MG63 (cell line): ENCODE measurements around the gene ALDH3A1. TPM values are rescaled to one million over a fixed set of nuclear protein-coding genes. Genes with fewer than 3 reads are reported as not detected.

ENCODE experiments used
- DNase-seq: peaks from one replicate; pipeline ENCODE4 v3.0.0-alpha.2; 2020
- H3K27me3 ChIP-seq: fragments of 250-450 bp; sonication (Bioruptor Pico); 2 replicates; pipeline ENCODE4 v1.5.1; 2020; ENCODE audit warnings: mild to moderate bottlenecking, moderate library complexity
- H3K36me3 ChIP-seq: fragments of 250-450 bp; sonication (Bioruptor Pico); 2 replicates; pipeline ENCODE4 v1.5.1; 2020; ENCODE audit warnings: mild to moderate bottlenecking, moderate library complexity
- H3K4me3 ChIP-seq: fragments of 250-450 bp; sonication (Bioruptor Pico); 2 replicates; pipeline ENCODE4 v1.5.1; 2020; ENCODE audit warnings: mild to moderate bottlenecking, moderate library complexity
- H3K9me3 ChIP-seq: fragments of 250-450 bp; sonication (Bioruptor Pico); 2 replicates; pipeline ENCODE4 v1.5.1; 2020; ENCODE audit warnings: mild to moderate bottlenecking, moderate library complexity
- total RNA-seq: library from RNA; depleted of rRNA; stranded (reverse); fragments of >200 nt; shearing (Covaris generic); gene quantifications from 2 replicates; pipeline ENCODE4 v1.2.3, GENCODE V29; 2014; ENCODE audit warnings: low replicate concordance; rRNA removed

Gene ALDH3A1
- total RNA-seq = 240 and 395 TPM in 2 replicates

DNA sequence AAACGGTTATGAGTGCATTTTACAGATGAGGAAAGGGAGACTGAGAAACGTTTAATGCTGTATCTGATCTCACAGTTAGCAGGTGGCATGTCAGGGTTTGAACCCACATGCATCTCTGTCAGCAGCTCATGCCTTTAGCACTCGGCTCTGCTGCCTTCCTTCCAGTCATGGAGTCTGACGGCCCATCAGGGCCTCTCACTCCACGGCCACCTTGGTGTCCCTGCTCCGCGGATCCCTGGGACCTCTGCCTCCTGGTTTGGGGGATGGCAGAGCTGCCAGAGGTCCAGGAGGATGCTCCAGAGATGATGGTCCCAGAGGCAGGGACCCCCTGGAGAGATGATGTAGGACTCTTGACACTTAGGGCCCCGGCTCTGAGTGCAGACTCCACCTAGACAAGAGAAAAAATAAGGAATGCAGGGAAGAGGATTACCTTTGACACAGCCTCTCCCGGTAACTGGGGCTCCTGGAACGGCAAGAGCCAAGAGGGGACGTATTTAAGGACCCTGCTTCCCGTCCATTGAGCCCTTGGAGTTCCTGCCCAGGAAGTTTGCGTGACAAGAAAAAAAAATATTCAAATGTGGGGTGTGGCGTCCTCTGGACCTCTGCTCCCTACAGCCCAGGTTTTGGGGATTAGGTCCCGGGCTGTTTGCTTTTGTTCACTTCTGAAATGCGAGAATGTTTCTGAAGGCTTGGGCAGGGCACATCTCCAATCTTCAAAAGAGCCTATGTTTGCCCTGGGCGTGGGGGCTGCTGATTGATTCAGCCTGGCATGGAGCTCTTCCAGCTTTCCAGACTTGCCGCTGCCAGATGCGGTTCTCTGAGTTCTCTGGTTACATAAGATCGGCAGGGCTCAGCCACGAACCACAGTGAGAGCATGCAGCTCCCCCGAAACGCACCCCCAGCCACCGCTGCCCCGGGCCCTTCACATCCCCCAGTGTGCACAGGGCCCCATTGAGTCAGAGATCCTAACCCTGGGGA is at the start of gene ALDH3A1:
Gene ALDH3A1, minus strand, starts transcription at position 470 of the 978 bp plus-strand sequence. CDS start 3,169 bp downstream, outside the sequence.
- Histone ChIP-seq H3K36me3 (no peaks in the 10 kb centered on the region), H3K27me3 (no peaks in the 10 kb centered on the region), H3K4me3 (peak within 1 kb of the TSS; percentile 32), H3K9me3 (no peaks in the 10 kb centered on the region)
- DNase-seq = peak; percentile 87

DNA sequence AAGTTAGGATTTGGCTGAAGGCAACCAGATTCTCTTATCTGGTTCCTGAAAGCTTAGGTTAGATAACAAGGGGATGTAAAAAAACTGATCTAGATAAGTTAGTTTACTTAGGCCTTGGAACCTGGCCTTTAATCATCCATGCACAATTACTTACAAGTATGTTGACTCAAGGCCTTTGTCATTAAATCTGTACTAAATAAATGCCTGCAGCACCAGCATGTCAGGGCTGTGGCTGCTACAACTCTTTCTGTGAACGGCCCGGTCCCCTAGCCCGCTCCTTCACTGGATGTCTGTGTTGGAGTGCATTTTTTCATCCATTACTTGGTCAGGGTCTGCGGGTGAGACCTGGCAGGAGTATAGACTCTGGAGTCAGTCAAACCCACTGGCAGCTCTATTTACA is 48.4 kb upstream of the ALDH3A1 start:
- no peaks in the 10 kb centered on the region for H3K9me3 ChIP-seq
- H3K27me3 ChIP-seq = no peaks in the 10 kb centered on the region
- no peak overlapping the region for H3K4me3 ChIP-seq
- DNase-seq = no peak
- peaks cover 24% of the 10 kb centered on the region for H3K36me3 ChIP-seq

DNA sequence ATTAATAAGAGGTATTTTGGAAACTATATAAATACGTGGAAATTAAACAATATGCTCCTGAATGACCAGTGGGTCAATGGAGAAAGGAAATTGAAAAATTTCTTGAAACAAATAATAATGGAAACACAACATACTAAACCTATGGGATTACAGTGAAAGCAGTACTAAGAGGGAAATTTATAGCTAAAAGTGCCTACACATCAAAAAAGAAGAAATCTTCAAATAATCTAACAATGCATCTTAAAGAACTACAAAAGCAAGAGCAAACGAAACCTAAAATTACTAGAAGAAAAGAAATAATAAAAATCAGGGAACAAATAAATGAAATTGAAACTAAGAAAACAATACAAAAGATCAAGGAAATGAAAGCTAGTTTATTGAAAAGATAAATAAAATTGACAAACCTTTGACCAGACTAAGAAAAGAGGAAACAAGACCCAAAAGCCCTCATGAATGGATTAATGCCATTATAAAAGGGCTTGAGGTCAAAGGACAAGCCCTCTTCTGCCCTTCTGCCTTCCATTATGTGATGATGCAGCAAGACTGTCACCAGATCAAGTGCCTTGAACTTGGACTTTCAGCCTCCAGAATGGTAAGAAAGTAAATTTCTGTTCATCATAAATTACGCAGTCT is 43.9 kb upstream of the ALDH3A1 start:
- no peaks in the 10 kb centered on the region for H3K9me3 ChIP-seq
- no peak for DNase-seq
- peaks cover 35% of the 10 kb centered on the region for H3K36me3 ChIP-seq
- no peaks in the 10 kb centered on the region for H3K27me3 ChIP-seq
- H3K4me3 ChIP-seq = no peak overlapping the region

DNA sequence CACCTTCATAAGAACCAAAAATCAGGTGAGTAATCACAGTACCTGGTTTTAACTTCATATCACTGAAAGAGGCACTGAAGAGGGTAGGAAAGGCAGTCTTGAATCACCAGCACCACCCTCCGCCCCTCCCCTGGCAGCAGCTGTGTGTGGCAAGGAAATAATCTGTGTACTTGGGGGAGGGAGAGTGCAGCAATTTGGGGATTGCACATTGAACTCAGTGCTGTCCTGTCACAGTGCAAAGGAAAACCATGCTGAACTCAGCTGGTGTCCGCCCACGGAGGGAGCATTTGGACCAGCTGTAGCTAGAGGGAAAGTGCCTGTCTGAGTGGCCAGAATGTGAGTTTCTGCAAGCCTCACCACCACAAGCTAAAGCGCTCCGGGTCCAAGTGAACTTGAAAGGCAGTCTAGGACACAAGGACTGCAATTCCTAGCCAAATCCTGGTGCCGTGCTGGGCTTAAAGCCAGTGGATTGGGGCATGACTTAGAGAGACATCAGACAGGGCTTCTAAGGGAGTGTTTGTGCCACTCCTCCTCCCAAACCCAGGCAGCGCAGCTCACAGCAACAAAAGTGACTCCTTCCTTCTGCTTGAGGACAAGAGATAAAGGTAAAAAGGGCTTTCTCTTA is 39.7 kb upstream of the ALDH3A1 start:
- H3K4me3 ChIP-seq = no peak overlapping the region
- peaks cover 15% of the 10 kb centered on the region for H3K36me3 ChIP-seq
- no peaks in the 10 kb centered on the region for H3K9me3 ChIP-seq
- DNase-seq = no peak
- H3K27me3 ChIP-seq = no peaks in the 10 kb centered on the region

DNA sequence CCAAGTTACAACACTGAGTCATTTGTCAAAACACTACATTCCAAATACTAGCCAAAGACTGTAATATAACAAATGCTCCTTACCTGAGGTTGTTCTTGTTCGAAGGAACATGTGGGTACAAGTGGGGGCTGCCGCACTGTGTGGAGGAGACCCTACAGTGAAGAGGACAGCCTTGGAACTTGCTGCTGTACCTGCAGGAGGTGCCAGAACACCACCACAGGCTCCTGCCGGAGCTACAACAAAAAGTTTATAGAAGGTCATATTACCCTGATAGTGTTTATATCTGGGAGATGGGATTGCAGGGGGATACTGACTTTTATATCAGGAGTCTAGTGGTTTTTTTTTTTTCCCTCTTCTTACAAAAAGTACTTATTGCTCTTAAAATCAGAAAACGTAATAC is 37.8 kb upstream of the ALDH3A1 start:
- Histone ChIP-seq H3K4me3 (no peak overlapping the region), H3K9me3 (no peaks in the 10 kb centered on the region), H3K36me3 (peaks cover 13% of the 10 kb centered on the region), H3K27me3 (no peaks in the 10 kb centered on the region)
- no peak for DNase-seq

DNA sequence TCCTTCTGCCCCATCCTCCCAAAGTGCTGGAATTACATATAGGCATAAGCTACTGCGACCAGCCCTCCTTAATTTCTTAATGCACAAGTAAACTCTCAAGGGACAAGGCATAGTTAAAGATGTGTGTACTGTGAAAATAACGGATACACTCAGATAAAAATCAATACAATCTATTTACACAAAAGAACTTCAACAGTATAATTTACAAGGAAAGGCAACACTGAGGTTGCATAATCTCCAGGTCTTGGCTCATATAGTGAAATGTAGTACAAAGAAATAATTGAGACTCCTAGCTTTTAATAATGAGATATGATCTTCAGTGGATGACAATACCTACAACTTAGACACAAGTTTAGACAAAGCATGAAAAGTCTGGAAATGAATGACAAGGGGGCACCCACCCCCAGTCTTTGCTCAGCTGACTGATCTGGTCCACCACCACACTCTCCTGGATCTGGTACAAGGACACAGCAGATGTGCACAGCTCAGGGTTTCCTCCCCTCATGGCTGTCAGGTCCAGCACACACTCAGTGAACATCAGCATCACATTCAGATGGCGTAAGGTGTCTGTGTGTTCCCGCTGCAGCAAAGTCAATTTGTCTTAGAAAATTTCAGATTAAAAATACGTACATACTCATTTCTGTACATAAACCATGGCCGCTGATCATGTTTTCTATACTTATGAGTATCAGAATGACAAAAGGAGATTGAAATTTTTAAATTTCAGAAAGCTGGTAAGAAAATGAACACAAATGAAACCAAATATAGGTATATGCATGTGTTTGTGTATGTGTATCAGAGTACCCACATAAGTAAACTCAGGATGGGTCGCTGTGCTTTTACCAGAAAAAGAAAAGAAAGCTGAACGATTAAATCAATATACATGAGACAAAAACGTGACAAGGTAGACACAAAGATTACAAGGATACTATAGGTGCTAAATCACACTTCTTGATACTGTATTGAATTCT is 33.7 kb upstream of the ALDH3A1 start:
- DNase-seq = no peak
- H3K9me3 ChIP-seq = no peaks in the 10 kb centered on the region
- H3K36me3 ChIP-seq = no peaks in the 10 kb centered on the region; the same call in 1 of the 2 replicates
- H3K4me3 ChIP-seq = no peak overlapping the region
- no peaks in the 10 kb centered on the region for H3K27me3 ChIP-seq

DNA sequence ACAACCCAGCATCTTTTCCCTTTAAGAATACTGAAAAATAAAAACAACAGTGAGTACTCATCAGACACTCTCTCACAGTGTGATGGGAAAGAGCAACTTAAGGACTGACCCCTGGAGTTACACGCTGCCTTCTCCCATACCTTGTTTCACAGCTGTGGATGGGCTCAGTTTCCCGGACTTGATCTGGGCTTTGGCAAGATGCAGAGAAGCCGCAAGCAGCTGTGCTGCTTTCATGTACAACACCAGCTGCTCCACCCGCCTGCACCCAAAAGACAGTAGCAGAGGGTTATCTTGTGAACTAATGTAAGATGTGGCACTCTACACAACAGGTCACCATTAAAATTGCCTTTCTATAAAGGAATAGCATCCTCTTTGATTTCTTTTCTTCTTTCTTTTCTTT is 32.7 kb upstream of the ALDH3A1 start:
- H3K9me3 ChIP-seq = no peaks in the 10 kb centered on the region
- no peak overlapping the region for H3K4me3 ChIP-seq
- DNase-seq = no peak
- no peaks in the 10 kb centered on the region; the same call in none of the 2 replicates for H3K36me3 ChIP-seq
- no peaks in the 10 kb centered on the region for H3K27me3 ChIP-seq

DNA sequence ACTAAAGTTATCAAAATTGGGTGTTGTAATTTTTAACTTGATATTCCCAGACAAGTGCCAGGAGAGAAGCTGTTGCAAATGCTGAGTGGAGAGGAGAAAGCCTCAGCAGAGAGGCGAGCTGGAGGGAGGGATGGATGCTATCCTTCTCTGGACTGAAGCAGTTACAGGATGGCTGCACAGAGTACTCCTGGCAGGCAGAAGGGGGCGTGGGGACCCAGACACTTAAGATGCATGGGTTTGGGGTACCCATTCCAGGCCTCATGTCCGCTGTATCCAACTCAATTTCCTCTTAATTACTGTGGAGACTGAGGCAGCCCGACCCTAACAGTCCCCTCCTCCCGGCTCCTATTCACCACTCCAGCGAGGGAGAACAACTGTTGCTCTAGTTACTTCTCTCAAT is 25.4 kb upstream of the ALDH3A1 start:
- Histone ChIP-seq H3K36me3 (no peaks in the 10 kb centered on the region; the same call in 1 of the 2 replicates), H3K9me3 (no peaks in the 10 kb centered on the region), H3K4me3 (no peak overlapping the region), H3K27me3 (no peaks in the 10 kb centered on the region)
- DNase-seq = no peak

DNA sequence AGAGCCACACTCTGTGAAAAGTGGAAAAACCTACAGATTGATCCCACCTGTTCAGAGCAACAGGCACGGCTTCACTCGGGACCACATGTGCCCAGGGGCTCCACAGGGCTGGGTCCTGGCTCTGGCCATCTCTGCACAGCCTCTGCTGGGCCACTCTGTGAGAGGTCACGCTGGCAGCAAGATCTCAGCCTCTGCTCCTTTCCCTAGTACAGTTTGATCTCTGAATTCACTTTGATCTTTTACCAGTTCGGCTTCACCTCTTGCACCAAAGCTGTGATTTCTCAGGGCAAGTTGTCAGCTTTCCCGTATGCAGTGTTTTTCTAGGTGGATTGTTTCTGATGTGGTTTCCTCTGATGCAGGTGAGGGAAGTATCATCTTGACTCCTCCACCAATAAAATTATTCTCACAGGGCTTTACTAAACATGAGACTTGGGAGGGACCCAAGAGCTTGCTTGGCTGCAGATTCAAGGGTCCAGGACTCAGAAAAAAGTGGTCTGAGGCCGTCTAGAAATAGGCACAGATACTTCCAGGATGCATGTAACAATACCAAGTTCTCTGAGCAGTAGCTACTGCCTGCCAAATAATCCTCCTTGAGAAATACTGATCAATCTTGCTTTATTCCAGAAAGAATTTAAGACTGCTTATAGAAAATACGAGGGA is 24.0 kb upstream of the ALDH3A1 start:
- Histone ChIP-seq H3K27me3 (no peaks in the 10 kb centered on the region), H3K36me3 (no peaks in the 10 kb centered on the region; the same call in 1 of the 2 replicates), H3K4me3 (no peak overlapping the region), H3K9me3 (no peaks in the 10 kb centered on the region)
- no peak for DNase-seq

DNA sequence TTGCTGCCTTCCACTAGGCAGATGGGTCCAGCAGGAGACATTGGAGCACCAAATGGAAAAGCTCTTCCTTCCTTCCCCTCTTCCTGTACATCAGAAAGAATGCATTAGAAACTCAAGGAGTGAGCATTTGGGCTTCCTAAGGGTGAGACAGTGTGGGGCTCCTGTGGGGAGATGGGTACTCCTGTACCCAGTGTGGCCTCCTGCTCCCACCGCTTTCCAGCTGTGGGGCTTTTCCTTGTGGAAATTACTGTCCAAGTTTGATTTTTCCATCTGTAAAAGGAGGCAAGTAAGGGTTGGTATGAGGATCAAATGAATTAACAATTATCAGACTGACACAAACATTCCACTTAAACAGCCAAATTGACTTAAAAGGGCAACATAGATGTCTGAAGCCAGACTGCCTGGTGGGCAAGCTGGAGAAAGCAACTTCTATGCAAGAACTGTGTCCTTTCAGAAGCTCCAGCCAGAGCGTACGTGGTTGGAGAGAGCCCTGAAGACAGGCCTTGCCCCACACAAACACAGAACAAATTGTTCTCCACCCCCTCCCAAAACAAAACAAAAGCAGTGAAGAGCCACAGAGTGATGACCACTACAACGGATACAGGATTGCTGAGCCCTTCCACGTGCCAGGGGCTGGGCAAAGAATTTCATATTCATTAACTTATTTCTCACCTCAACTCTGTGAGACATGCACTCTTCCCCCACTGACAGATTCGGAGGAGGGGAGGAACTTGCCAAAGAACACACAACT is 23.1 kb upstream of the ALDH3A1 start:
- no peaks in the 10 kb centered on the region for H3K9me3 ChIP-seq
- no peaks in the 10 kb centered on the region for H3K27me3 ChIP-seq
- H3K4me3 ChIP-seq = no peak overlapping the region
- no peaks in the 10 kb centered on the region; the same call in 1 of the 2 replicates for H3K36me3 ChIP-seq
- DNase-seq = no peak

DNA sequence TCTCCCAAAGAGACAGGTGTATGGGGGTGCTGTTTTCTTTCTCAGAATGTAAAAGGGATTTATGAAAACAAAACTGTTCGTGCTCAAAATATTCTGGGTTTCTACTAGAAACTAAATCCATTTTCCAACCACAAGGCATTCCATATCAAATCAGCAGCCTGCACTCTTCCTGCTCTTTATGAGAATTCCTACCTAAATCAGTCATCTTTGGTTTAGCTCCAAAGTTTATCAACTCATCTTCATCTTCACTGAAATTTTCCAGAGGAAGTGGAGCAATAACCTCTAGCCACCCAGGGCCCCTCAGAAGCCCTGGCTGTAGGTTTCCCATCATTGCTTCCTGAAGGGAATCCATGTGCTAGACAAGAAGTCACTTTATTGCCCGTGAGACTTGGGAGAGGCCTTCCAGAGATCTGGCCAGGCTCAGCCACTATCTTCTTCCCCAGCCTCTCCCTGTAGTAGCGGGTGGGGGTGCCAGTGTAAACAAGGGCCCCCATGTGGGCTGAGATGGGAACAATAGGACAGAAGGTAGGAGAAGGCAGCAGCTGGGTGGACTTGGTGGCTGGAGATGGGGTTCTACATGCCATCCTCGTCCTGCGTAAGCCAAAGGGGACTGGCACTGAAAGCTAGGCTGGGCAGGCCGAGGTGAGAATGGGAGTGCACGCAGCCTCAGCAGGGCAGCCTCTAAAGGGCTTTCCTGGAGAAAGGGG is 22.0 kb upstream of the ALDH3A1 start:
- Histone ChIP-seq H3K9me3 (no peaks in the 10 kb centered on the region), H3K27me3 (no peaks in the 10 kb centered on the region), H3K4me3 (no peak overlapping the region), H3K36me3 (no peaks in the 10 kb centered on the region)
- no peak for DNase-seq

DNA sequence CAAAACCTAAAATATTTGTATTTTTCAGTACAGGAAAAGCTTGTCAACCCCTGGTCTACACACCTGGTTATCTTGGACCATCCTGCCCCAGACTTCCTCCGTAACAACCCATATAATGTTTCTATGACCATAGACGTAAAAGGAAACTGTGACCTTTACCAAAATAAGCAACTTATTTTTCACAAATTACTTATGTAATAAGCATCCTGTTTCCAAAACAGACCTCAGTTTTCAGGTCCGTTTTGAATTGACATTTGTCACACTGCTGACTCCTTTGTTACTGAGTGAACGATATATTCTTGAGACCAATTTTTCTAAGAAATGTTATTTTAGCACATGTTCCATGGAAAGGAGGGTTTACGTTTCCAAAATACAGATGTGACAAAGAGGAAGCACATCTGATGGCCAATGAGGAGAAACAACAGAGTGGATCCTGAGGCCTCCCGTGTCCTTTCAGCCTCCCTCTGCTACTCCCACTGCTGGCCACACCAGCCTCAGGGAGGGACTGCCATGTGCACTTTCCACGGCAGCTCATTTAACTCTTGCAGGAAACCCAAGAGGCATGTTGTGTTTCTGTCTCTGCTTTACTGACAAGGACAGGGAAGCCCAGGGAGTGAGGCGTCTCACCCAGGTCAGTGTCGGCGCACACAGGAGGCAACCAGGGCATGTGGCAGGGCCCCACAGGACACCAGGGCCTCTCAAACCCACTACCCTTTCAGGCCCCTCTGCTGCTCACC is 20.1 kb upstream of the ALDH3A1 start:
- no peaks in the 10 kb centered on the region for H3K36me3 ChIP-seq

DNA sequence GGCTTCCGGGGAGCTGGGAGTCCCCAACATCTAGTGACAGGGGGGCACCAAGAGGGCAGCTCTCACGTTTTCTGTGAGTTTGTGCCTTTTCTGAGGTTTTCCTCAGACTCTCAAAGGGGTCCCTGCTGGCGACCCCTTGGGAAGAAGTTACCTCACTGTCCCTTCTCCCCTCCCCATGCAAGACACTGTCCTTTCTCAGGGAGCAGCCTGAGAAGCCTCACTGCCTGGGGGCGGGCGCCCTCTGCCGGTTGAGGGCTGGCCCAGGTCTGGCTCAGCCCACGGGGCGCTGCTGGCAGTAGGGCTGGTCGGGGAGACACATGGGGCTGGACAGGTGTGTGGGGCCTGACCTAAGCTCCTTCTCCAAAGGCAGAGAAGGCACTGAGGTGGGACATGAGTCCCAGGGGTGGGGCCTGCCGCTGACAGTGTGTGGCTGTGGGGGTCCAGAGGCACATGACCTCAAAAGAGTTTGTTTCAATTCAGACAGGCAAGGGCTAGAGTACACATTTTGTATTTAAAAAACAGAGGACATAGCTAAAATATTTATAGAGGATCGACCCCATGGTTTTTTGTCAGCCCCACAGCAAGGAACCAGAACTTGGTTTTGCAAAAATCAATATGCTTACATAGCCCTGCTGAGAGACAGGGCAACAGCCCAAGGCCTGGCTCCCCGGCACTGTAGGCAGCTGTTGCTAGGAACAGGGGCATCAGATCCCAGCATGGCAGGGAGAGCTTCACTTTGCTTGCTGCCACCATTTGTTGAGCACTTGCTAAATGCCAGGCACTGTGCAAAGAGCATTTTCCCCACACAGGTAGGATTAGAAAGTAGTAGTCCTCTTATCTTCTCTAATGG is 18.5 kb upstream of the ALDH3A1 start:
- Histone ChIP-seq H3K9me3 (no peaks in the 10 kb centered on the region), H3K27me3 (no peaks in the 10 kb centered on the region)
- peak; percentile 49 for DNase-seq

More for the DNA sequence above, 20.1 kb upstream of the ALDH3A1 start:
- Histone ChIP-seq H3K4me3 (no peak overlapping the region), H3K9me3 (no peaks in the 10 kb centered on the region), H3K27me3 (no peaks in the 10 kb centered on the region)
- DNase-seq = no peak

More for the DNA sequence above, 18.5 kb upstream of the ALDH3A1 start:
- Histone ChIP-seq H3K4me3 (no peak overlapping the region), H3K36me3 (no peaks in the 10 kb centered on the region)
